Measurements from ENCODE around the gene ZNF536.

Gene ZNF536

DNA sequence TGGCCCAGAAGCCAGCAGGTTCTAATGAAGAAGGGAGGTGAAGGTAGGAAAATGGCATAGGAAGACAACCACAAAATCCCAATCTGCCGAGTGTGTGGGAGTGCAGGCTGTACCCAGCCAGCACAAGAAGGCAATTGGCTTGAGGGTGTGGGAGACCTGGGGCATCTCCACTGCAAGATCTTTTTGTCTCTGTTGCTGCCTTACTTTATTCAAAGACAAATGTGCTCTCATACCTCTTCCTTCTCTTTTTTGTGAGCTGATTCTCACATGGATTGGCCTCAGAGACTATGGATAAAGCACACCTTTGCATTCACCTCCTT, 183.6 kb downstream of the ZNF536 start:
- POLR2A ChIA-PET = no interaction called here
- CTCF ChIA-PET = no interaction called here
- DNase-seq (ENCODE audit: extremely low spot score) = no peak
- TF ChIP-seq, protein P1, sequence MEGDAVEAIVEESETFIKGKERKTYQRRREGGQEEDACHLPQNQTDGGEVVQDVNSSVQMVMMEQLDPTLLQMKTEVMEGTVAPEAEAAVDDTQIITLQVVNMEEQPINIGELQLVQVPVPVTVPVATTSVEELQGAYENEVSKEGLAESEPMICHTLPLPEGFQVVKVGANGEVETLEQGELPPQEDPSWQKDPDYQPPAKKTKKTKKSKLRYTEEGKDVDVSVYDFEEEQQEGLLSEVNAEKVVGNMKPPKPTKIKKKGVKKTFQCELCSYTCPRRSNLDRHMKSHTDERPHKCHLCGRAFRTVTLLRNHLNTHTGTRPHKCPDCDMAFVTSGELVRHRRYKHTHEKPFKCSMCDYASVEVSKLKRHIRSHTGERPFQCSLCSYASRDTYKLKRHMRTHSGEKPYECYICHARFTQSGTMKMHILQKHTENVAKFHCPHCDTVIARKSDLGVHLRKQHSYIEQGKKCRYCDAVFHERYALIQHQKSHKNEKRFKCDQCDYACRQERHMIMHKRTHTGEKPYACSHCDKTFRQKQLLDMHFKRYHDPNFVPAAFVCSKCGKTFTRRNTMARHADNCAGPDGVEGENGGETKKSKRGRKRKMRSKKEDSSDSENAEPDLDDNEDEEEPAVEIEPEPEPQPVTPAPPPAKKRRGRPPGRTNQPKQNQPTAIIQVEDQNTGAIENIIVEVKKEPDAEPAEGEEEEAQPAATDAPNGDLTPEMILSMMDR (IDR thresholded peaks at IDR 0.05; ENCODE audit: control extremely low read depth, extremely low read depth, low read depth, missing control alignments) = no peak

DNA sequence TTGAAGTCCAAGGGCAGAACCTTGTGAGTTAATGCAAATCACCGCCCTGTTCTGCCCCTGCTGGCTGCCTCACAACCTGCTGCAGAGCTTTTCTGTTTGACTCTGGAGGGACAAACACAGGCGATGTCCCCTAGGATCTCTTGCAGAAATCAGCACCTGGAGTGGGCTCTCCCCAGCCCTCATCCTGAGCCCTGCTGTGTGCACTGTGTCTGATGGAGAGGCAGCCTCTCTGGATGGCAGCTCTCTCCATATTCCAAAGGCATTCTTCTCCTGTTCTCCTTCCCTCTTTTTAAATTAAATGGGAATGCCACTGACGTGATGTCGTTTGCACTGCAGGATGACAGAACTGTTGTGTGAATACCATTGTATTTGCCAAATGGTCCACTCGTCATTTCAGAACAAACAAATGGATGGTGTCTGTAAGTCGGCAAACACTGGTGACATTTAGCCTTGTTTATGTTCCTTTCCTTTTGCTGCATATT, 184.1 kb downstream of the ZNF536 start:
- POLR2A ChIA-PET = no interaction called here
- CTCF ChIA-PET = no interaction called here
- no peak for DNase-seq (ENCODE audit: extremely low spot score)
- TF ChIP-seq, protein P1 (IDR thresholded peaks at IDR 0.05; ENCODE audit: control extremely low read depth, extremely low read depth, low read depth, missing control alignments) = no peak

DNA sequence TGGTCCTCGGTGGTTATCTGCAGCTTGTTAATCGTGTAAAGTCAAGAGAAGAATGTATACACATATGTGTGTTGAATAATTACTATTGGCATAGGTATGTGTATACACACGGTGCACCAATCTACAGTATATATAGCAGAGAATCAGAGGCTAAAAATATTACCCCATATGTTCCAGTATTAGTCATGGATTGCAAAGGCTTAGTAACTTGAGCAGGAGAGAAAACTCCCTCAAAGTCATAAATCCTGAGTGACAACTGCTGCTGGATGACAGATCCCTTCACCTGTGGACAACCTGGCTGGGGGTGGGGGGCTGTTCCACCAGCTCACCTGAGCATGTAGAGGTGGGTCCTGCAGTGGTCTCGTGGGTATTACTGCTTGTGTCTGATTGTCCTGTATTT, 185.0 kb downstream of the ZNF536 start:
- ChIA-PET CTCF (no interaction called here), POLR2A (no interaction called here)
- TF ChIP-seq, protein P1 (IDR thresholded peaks at IDR 0.05; ENCODE audit: control extremely low read depth, extremely low read depth, low read depth, missing control alignments) = no peak
- DNase-seq (ENCODE audit: extremely low spot score) = no peak

DNA sequence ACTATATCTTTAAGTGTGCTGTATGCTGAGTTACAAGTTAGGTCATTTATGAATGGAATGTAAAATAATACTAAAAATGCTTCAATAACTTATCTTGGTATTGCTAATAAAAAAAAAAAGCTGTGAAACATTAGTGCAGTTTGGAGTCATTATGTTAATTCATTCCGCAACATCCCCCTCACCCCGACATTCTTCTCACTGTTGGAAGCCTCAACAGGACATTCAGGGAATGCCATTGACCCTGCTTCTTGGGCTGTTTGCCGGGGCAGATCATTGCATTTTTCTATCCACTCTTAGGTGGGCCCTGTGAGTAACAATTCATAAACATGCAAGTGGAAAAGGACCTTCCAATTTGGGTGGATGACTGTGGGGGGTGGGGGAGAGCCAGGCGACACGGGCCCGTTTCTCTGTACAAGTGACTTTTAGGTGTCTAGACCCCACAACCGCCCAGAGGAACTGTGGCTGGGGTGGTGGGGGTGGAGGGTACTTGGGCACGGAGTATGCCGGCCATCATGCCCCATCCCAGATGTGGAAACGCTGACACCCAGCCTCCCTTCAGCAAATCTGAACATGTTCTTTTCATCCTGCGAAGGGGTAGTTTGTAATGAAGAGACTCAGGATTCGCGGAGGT, 185.9 kb downstream of the ZNF536 start:
- no peak for DNase-seq (ENCODE audit: extremely low spot score)
- POLR2A ChIA-PET = no interaction called here
- CTCF ChIA-PET = no interaction called here
- TF ChIP-seq, protein P1 (IDR thresholded peaks at IDR 0.05; ENCODE audit: control extremely low read depth, extremely low read depth, low read depth, missing control alignments) = no peak

DNA sequence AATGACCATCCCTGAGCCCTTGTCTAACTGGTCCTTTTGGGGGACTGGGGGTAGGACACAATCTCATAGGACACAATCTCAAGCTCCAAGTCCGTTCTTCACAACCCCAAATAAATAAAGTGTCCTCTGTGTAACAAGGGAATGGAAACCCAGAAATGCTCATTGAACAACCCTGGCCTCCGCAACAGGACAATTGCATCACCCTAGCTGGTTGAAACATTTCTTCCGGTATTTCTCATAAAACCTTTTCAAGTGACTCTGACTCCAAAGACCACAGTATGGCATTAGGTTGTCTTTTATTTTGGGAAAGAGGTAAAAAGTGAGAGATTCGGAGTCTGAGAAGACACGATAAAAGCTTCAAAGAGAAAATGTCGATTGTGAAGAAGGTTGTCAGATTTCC, 186.6 kb downstream of the ZNF536 start:
- no peak for DNase-seq (ENCODE audit: extremely low spot score)
- CTCF ChIA-PET = no interaction called here
- POLR2A ChIA-PET = no interaction called here

DNA sequence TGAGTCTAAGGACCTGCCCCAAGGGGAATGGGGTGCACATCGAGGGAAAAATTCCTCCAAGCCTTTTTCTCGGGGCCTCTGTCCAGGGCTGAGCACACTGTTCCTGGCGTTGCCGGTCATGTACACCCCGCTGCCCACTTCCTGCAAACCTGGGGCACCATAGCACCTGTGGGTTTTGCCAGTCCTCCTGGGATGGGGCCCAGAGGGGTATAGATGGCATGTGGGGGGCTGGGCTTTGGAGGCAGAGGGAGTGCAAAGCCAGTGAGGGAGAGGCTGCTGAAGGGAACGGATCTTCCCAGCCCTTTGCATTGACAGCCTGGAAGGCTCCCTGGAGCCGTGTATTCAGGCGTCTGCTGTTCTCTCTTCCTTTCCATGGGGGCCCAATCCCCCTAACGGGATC, 187.3 kb downstream of the ZNF536 start:
- POLR2A ChIA-PET = no interaction called here
- CTCF ChIA-PET = no interaction called here
- no peak for DNase-seq (ENCODE audit: extremely low spot score)
- TF ChIP-seq, protein P1 (IDR thresholded peaks at IDR 0.05; ENCODE audit: control extremely low read depth, extremely low read depth, low read depth, missing control alignments) = no peak

More for the DNA sequence above, 186.6 kb downstream of the ZNF536 start:
- TF ChIP-seq, protein P1 (IDR thresholded peaks at IDR 0.05; ENCODE audit: control extremely low read depth, extremely low read depth, low read depth, missing control alignments) = no peak

DNA sequence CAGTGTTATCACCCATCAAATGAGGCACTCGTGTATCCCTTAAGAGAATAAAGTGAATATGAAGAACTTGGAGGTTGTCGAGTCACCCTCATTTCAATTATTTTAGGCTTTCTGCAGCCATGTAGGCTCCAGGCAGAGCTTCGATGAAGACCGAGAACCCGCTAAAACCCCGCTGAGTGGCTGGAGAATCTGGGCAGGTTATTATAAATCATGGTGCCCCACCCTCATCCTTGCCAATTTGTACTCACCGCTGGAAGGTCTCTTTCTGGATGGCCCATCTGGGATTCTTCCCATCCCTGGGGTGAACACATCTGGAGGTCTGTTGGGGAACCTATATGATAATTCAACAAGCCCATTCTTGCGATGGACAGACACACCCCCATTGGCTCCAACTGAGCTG, 190.8 kb downstream of the ZNF536 start:
- POLR2A ChIA-PET = no interaction called here
- CTCF ChIA-PET = no interaction called here
- no peak for DNase-seq (ENCODE audit: extremely low spot score)
- TF ChIP-seq, protein P1 (IDR thresholded peaks at IDR 0.05; ENCODE audit: control extremely low read depth, extremely low read depth, low read depth, missing control alignments) = no peak
